ENCODE data around the gene KIN. TPM values are rescaled to one million over a fixed set of nuclear protein-coding genes. Genes with fewer than 3 reads are reported as not detected.

The KIN gene
- total RNA-seq, 1 experiment from 2014 or later, result 8.4 TPM

- in situ Hi-C loops (cut with HindIII; ENCODE audit: low pct_unique_long_range_greater_than_20kb, low sequenced_read_pairs), result no loop called here
- TF ChIP-seq SIN3A (IDR thresholded peaks at IDR 0.05; ENCODE audit: borderline replicate concordance, insufficient read depth, low read depth, low read length) (no peak), TCF7L2 (IDR thresholded peaks at IDR 0.05; ENCODE audit: low read depth, low read length) (no peak), POLR2AphosphoS5 (IDR thresholded peaks at IDR 0.05; ENCODE audit: low read depth, low read length) (no peak), REST (IDR thresholded peaks at IDR 0.05; ENCODE audit: insufficient read depth in 1 of 2, low read depth in 2 of 2, low read length in 1 of 2) (no peak)
- TF ChIP-seq, protein P1, sequence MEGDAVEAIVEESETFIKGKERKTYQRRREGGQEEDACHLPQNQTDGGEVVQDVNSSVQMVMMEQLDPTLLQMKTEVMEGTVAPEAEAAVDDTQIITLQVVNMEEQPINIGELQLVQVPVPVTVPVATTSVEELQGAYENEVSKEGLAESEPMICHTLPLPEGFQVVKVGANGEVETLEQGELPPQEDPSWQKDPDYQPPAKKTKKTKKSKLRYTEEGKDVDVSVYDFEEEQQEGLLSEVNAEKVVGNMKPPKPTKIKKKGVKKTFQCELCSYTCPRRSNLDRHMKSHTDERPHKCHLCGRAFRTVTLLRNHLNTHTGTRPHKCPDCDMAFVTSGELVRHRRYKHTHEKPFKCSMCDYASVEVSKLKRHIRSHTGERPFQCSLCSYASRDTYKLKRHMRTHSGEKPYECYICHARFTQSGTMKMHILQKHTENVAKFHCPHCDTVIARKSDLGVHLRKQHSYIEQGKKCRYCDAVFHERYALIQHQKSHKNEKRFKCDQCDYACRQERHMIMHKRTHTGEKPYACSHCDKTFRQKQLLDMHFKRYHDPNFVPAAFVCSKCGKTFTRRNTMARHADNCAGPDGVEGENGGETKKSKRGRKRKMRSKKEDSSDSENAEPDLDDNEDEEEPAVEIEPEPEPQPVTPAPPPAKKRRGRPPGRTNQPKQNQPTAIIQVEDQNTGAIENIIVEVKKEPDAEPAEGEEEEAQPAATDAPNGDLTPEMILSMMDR (IDR thresholded peaks at IDR 0.05), result no peak
- BruUV-seq (replicated peaks), result no TSS peak
- intact Hi-C loops (cut with micrococcal nuclease; ENCODE audit: unreplicated experiment), result no loop called here
- Histone ChIP-seq H3K27me3 (ENCODE audit: control insufficient read depth, insufficient read depth, low read length) (no peaks in the 10 kb centered on the region), H3K36me3 (ENCODE audit: control insufficient read depth, insufficient read depth, low read length) (peaks cover 16% of the 10 kb centered on the region), H3K9me3 (ENCODE audit: control insufficient read depth, insufficient read depth, low read depth, low read length) (no peaks in the 10 kb centered on the region), H3K4me3 (ENCODE audit: low read depth in 2 of 2, low read length in 2 of 2) (no peak overlapping the region), H3K4me1 (ENCODE audit: control insufficient read depth, insufficient read depth, low read length) (no peaks in the 10 kb centered on the region), H3K27ac (ENCODE audit: low read length) (no peak overlapping the region)
- ChIA-PET CTCF (no interaction called here), POLR2A (no interaction called here)
- ATAC-seq (no peak), DNase-seq (ENCODE audit: low read depth, low spot score) (no peak)
These were observed 21.6 kb downstream of the KIN start for GRCh38 chr10:7766241-7766640.

DNA sequence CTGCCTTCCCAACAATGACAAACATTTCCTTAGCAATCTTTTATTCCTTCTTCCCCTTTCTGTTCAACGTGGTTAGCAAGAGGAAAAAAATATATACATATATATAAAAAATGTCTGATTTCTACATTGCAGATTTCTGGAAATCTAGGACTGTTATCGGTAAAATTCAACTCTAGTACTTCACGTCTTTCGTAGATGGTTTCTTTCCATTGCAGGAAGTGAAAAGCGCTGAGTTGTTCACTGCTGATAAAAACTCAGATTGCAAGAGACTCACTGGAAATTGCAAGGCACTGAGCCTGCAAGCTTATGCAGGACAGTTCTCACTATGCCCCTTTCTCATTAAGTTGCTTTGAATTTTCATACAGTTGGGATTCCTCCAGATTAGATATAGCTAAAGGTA, 23.9 kb downstream of the KIN start:
- H3K27me3 ChIP-seq (ENCODE audit: control insufficient read depth, insufficient read depth, low read length), result no peaks in the 10 kb centered on the region
- H3K36me3 ChIP-seq (ENCODE audit: control insufficient read depth, insufficient read depth, low read length), result peaks cover 22% of the 10 kb centered on the region
- no peaks in the 10 kb centered on the region for H3K9me3 ChIP-seq (ENCODE audit: control insufficient read depth, insufficient read depth, low read depth, low read length)
- intact Hi-C loops (cut with micrococcal nuclease; ENCODE audit: unreplicated experiment) (no loop called here), in situ Hi-C loops (cut with HindIII; ENCODE audit: low pct_unique_long_range_greater_than_20kb, low sequenced_read_pairs) (no loop called here)
- H3K27ac ChIP-seq (ENCODE audit: low read length), result no peak overlapping the region
- no peak for TF ChIP-seq SIN3A (IDR thresholded peaks at IDR 0.05; ENCODE audit: borderline replicate concordance, insufficient read depth, low read depth, low read length)
- no peak for TF ChIP-seq TCF7L2 (IDR thresholded peaks at IDR 0.05; ENCODE audit: low read depth, low read length)
- TF ChIP-seq, protein P1 (IDR thresholded peaks at IDR 0.05), result no peak
- no peak for TF ChIP-seq REST (IDR thresholded peaks at IDR 0.05; ENCODE audit: insufficient read depth in 1 of 2, low read depth in 2 of 2, low read length in 1 of 2)
- no peak for TF ChIP-seq POLR2AphosphoS5 (IDR thresholded peaks at IDR 0.05; ENCODE audit: low read depth, low read length)
- H3K4me1 ChIP-seq (ENCODE audit: control insufficient read depth, insufficient read depth, low read length), result no peaks in the 10 kb centered on the region
- CTCF ChIA-PET, result no interaction called here
- POLR2A ChIA-PET, result no interaction called here
- DNase-seq (ENCODE audit: low read depth, low spot score) (no peak), ATAC-seq (no peak)
- no peak overlapping the region for H3K4me3 ChIP-seq (ENCODE audit: low read depth in 2 of 2, low read length in 2 of 2)
- no TSS peak for BruUV-seq (replicated peaks)

All from Panc1 (cell line).